OCI-LY7 (cell line): Measurements from ENCODE around the gene NLRP14.

Experiments
- EZH2phosphoT487 ChIP-seq: fragments of 200-600 bp; sonication (generic); IDR thresholded peaks from 2 replicates; pipeline ENCODE4 v1.6.1; 2018; ENCODE audit warnings: low read depth, borderline replicate concordance, mild to moderate bottlenecking, mixed run types, antibody characterized with exemption, low read length, moderate library complexity, mixed read lengths
- TF ChIP-seq, protein P1 (sequence below): fragments of 200-600 bp; sonication (generic); conservative IDR thresholded peaks from 2 replicates; pipeline ENCODE4 v1.5.1; 2014; ENCODE audit warnings: mild to moderate bottlenecking, antibody characterized with exemption, low read length, moderate library complexity, mixed read lengths

DNA sequence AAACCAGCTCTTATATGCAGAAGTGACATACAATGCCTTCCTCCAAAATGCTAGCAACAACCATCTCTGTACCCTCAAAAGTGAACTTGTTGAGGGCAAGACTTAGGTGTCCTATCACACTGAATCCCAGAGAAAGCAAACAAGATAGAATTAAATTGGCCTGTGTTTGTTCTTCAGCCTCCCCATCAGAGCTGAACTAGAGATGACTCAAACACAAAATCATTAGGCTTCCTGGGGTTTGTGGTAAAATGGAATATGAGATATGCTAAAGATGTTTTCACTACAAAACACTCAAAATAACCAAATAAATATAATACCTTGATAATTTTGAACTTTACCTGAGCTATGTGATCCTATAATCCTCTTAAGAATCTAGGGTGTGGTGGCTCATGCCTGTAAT, 31.8 kb upstream of the NLRP14 start:
- TF ChIP-seq, protein P1, sequence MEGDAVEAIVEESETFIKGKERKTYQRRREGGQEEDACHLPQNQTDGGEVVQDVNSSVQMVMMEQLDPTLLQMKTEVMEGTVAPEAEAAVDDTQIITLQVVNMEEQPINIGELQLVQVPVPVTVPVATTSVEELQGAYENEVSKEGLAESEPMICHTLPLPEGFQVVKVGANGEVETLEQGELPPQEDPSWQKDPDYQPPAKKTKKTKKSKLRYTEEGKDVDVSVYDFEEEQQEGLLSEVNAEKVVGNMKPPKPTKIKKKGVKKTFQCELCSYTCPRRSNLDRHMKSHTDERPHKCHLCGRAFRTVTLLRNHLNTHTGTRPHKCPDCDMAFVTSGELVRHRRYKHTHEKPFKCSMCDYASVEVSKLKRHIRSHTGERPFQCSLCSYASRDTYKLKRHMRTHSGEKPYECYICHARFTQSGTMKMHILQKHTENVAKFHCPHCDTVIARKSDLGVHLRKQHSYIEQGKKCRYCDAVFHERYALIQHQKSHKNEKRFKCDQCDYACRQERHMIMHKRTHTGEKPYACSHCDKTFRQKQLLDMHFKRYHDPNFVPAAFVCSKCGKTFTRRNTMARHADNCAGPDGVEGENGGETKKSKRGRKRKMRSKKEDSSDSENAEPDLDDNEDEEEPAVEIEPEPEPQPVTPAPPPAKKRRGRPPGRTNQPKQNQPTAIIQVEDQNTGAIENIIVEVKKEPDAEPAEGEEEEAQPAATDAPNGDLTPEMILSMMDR = no peak
- no peak for TF ChIP-seq EZH2phosphoT487
